HG02759 (cell line): ENCODE measurements around the gene ELK3.

Source experiments
- ATAC-seq: cut with Tn5 transposase; IDR thresholded peaks from one replicate; pipeline ENCODE4 v1.9.1; 2021; ENCODE audit warnings: mild to moderate bottlenecking, moderate library complexity; ENCODE audit not compliant: unreplicated experiment

Gene ELK3

DNA sequence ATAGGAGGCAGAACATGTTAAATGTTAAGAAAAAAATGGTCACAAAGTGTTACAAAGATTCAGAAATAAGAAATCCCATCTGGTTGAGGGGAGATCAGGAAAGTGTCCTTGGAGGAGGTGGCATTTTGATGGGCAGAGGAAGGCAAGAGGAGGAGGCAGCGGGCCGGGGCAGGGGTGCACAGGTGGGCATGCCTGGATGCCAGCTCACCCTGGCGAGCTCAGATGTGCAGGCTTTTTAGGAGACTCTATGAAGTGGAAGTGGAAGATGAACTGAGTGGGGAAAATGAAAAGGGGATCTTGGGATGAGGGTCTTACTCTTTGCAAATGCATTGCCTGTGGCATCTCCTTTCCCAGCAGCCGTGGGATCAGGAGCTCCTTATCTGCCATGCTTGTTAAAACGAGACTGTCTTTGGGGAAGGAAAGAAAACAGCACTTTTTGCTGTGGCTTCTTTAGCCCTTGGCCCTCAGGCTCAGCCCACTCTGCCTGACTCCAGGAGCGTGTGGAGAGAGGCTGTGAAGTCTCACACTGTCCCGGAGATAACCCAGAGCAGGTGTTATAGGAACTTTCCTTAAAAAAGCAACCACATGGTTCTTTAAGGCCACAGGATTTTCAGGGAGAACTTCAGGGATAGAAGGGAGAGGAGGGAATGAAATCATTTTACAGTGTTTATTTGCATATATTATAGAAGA, 62.6 kb downstream of the ELK3 start:
- no peak for ATAC-seq

DNA sequence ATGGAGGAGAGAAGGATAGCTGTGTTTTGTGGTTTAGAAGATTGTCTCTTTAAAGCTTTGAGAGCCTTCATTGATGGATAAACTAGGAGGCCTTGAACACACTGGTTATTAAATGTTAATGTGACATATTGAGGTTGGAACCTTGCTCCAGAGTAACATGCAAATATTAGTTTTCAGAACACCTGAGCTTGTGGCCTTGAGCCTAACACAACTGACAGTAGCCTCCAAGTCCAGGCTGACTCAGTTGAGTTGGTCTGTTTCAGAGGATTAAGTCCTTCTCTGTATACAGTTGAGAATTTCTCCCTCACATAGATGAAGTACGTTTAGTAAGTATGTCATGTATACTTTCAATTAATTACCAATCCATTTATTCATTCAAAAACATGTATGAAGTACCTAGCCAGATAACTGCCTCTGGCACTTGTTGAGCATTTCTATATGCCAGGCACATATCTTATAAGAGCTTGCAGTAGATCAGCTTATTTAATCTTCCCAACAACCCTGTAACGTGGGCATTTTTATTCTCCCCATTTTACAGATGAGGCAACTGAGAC, 63.5 kb downstream of the ELK3 start:
- no peak for ATAC-seq

DNA sequence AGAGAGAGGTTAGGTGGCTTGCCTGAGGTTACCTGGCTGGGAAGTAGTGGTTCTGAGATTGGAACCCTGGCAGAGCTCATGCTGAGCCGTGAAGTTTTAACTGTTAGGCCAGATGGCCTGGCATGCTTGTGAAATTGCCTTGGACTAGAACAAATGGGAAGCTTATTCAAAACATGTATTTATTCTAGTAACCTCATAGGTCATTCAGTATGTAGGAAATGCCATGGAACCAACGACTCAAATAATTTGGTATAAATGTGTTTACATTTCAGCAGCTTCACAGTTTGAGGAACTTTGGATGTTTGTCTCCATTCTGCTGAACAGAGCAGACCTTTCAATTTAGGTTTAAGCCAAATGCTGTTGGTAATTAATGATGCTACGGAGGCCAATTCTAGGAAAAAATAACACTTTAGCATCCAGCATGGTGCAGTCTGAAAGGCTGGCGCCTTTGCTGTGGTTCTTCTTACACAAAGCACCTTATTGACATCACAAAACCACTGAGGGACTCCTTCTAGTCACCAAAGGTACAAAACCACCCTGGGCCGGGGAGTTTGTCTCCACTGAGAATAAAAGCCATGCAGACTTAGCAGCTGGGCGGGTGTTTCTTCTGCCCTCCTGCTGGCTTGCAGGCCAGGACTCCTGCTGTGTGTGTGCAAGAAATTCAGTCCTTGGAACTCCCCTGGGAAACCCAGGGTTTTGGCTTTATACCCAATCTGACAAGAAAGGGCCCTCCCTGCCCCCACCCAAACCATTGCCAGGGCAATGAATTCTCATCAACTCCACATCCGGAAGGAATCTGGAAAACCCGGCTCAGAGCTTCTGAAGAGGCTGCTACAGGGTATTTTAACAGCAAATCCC, 64.2 kb downstream of the ELK3 start:
- ATAC-seq = no peak

DNA sequence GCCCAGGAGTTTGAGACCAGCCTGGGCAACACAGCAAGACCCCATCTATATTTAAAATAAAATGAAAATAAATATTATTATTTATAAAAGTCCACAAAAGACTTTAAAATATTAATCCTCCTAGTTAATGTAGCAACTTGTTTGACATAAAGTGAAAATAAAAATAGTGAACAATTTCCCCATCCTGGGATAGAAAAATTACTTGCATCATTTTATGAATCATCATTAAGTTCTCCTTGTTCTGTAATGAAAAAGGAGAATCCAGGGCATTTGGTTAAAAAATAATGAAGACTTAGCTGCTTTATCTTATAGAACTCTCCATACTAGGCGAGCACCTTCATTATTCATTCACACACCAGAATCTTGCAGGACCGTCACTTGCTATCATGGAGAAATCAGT, 66.1 kb downstream of the ELK3 start:
- ATAC-seq = no peak

DNA sequence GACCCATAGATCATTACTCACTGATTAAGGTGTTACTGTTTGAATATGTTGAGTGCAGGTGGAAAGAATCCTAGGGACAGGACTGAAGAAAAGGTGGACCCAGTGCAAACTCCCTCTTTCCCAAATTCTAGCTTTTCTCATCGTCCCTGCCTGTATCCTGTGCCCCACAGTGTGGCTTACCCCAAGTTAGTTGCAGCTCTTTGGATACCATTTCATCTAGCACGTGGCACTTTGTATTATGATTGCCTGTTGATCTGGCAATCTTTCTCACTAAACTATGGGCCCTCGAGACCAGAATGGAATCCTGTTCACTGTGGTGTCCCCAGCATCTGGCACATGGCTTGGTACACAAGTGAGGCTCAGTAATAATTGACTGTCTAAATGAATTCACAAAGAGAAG, 66.5 kb downstream of the ELK3 start:
- no peak for ATAC-seq

DNA sequence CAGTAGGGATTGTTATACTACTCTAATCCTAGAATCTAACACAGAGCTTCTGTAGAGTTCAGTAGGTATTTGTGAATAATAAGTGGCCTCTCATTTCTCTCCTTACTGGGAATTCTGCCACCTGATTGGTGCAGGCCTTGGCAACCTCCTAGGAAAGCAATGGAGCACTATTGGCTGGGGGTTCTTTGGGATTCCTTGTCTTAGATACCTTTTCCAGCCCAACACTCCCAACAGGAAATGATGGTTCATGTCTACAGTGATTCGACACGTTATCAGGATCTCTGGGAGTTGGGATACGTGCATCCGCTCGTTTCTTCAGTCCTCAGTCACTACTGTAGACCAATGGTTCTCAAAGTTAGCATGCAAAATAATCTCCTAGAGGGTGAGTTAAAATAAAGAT, 67.4 kb downstream of the ELK3 start:
- no peak for ATAC-seq

DNA sequence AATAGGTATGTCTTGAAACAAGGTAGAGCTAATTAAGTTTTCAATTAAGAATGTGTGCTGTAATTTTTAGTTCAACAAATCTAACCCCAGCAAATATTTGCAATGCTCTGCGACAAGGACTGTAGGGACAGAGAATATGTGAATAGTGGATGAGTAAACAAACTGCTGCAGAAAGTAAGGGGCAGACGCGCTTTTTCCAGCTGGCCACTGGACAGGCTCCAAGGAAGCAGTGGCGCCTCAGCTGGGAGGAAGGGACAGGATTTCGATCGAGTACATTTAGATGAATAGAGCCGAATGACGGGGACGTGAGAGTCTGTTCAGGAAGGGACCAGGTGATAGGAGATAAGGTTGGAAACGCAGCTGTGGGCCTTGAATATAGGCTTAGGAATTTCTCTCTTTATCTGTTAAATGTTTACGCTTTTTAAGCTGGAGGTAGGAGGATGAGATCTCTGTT, 69.3 kb downstream of the ELK3 start:
- ATAC-seq = no peak

DNA sequence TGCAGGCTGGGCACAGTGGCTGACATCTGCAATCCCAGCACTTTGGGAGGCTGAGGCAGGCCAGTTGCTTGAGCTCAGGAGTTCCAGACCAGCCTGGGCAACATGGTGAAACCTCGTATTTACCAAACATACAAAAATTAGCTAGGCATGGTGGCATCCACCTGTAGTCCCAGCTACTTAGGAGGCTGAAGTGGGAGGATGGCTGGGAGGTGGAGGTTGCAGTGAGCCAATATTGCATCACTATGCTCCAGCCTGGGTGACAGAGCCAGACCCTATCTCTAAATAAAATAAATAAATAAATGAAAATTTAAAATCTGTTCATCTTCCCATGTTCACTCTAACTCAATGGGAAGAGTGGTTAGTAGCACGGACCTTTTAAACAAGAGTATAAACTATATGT, 71.2 kb downstream of the ELK3 start:
- no peak for ATAC-seq

DNA sequence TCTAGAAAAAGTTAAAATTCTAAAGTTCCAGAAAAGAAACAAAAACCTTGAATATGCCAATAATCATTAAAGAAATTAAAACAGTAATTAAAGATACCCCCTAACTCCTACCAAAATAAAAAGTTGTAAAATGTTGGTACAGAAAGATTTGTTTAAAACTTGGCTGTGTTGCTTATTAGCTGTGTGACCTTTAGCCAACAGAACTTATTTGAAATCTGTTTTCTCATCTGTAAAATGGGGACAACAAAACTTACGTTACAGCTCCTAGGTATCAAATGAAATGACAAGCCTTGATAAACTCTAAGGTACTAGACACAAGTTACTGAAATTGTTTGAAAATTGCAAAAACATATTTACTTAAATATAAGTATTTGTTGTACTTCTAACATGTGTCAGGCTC, 71.7 kb downstream of the ELK3 start:
- ATAC-seq = no peak

DNA sequence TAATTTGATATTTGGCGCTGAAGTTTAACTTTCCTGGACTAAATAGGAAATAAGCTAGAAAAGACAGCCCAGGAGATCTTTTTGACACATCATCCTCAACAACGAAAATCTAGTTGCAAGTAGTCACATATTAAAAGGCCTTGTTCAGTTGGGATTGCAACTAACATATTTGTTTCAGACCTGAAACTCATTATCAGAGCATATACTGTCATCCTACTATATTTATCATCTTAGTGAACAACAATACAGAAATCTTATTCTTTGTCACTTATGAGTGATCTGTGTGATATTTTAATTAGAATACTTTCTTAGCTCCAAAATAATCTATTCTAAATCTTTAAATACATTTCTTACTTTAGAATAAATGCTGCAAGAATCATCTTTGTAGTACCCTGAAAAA, 72.1 kb downstream of the ELK3 start:
- ATAC-seq = no peak

DNA sequence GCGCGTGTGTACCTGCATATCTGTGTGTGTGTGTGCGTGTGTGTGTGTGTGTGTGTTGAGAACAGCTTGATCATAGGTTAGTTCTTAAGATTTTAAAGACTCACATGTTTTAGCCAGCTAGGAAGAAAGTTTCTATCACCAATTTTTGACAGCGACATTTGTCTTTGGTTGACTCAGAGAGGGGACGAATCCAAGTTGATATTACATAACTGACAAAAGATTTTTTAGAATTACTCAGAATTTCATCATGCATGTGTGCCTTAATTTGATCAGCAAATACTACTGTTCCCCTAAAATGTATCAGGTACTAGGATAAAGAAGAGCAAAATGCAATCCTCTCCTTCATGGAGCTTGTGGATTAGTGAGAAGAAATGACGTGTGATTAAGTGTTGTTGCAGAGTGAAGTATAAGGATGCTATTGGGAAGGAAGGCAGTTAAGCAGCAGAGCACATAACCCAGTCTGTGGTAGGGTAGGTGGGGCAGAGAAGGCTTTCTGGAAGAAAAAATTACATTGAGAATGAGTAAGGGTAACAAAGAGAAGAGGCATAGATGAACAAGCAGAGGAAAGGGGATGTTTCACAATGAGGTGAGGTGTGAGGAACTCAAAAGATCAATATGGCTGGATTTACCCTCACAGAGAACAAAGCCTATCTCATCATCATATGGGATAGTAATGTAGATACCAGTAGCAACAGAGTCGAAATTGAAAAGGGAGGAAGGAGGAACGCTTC, 77.5 kb downstream of the ELK3 start:
- ATAC-seq = no peak

DNA sequence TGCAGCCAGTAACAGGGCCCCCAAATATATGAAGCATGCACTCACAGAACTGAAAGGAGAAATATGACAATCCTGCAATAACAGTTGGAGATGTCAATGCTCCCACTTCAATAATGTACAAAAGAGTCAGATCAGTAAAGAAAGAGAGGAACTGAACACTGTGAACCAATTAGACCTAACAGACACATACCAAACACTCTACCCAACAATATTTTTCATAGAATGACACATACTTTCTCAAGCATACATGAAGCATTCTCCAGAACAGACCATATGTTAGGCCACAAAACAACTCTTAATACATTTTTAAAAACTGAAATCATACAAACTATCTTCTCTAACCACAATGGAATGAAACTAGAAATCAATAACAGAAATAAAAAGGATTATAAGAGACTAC, 80.2 kb downstream of the ELK3 start:
- no peak for ATAC-seq

DNA sequence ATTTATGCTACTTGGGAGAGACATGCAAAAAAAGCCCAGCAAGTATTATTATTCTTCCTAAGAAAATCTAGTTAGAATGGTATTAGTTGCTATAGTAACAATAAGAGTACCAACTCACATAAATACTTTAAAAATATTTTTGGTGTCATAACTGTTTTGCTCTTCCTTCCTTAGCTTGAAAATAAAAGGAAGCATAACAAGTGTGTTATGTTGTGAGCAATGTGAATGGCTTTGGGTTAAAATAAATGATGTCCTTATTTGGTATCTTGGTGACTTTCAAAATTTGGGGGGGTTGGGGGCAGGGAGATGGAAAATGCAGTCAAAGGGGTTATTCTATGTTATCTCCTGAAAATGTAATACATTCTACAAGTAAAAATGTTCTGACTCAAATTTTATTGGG, 91.0 kb downstream of the ELK3 start:
- no peak for ATAC-seq

DNA sequence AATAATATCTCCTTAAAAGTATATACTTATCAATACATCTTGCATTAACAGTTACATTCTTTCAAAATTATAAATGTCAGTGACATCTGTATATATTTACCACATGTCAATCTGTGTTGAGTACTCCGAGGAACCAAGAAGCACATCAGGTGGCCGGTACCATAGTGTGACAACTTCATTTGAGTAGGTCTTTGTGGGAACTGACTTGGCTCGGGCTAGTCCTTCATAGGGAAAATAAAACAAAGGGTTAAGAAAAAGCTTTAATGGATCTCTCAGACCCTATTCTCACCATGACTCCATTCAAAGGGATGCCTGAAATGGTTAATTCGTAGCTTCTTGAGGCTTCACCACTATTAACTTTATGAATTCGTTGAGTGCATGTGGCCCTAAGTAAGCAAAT, 94.9 kb downstream of the ELK3 start:
- no peak for ATAC-seq

DNA sequence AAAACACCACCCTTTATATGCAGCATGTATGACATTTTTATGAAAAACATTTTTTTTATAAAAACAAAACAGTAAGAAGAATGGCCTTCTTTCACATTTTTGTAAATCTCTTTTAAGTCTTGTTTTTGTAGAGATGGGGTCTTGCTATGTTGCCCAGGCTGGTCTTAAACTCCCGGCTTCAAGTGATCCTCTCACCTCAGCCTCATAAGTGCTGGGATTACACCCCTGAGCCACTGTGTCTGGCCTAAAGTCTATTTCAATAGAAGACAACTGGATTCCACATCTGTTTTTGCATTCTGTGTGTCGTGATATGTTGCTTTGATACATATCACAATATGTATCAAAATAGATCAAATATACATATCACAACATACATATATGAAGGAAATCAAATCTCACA, 98.9 kb downstream of the ELK3 start:
- ATAC-seq = no peak

DNA sequence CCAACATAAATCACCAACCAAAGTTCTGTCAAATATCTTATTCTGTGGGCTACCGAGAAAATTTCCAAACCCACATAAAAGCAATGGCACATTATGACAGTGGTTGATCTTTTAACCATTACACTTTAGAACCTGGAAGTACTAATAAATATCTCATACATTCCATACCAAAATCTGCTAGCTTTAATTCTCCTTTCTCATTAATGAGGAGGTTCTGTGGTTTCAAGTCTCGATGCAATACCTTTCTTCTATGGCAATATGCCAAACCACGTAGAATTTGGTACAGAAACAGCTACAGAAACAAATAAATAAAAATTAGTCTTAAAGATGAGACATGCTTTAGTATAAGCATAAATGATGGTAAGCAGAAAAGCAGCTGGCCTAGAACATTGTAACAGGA, 100.7 kb downstream of the ELK3 start:
- ATAC-seq = no peak

DNA sequence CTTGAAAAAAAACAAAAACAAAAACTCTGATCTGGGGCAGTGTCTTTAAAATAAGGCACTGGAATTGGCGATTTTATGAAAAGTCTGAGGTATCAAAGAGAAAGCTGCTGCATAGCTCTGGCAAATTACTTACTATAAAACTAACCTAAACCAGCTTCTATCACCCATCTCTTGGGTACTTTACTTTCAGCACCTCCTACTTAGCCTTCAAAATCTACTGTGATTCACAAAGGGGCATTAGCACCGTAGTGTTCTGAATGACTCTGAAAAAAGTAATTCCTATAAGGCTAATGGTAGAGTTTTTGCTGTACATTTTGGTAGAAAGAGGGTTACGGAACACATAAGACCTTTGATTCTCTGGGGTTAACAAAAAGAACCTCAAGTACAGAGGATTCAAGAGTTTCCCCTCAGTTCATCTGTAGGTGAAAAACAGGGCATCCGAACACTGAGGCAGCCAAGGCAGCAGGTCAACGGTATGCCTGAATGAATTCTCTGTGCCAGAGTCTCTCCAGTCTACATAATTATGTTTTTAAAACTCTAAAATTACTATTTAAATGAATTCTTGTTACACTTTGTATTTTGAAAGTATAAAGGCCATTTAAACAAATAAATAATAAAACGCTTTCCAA, 101.5 kb downstream of the ELK3 start:
- ATAC-seq = no peak

DNA sequence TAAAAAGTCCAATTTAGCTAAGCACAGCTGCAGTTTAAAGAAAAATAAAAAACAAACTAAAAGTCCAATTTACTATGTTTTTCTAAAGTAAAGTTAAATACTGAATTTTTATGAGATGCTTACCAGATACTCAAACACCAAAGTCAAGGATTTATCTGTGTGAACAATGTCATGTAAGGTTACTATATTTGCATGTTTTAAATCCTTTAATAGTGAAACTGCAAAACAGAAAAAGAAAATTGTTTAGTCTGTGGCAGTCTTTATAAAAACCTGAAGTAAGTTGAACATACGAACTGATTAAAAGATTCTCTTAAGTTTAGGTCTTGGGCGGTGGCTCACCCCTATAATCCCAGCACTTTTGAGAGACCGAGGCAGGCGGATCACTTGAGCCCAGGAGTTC, 103.3 kb downstream of the ELK3 start:
- ATAC-seq = no peak

DNA sequence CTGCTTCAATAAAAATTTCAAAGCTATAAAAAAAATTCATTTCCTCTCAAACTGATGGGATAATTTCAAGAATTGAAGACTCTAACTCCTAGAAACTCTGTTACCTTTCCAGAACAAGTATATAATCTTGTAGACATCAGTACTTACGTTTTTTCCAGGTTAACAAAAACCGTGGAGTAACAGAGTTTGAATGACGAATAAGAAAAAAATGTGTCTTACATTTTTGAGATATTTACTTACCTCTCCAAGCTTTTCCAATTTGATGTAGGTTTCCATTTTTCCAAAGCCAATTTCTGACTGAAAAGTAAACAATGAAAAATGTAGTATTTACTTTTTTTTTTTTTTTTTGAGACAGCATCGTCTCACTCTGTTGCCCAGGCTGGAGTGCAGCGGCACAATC, 105.9 kb downstream of the ELK3 start:
- ATAC-seq = no peak

DNA sequence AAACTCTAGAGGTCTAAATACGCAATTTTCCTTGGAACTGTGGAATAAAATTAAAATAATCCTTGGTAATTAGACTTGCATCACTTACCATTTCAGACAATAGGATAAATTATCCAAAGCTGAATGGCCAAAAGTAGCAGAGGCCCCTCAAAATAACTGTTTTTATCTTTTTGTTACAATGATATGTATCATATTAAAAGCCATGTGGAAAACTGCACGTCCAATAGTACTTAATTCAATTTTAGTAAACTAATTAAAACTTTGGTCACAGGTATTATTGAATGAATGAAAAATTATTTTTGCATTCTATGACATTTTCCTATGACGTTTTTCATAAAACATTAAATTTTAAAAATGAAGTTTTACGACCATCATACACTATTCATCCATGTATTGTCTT, 107.6 kb downstream of the ELK3 start:
- ATAC-seq = no peak

DNA sequence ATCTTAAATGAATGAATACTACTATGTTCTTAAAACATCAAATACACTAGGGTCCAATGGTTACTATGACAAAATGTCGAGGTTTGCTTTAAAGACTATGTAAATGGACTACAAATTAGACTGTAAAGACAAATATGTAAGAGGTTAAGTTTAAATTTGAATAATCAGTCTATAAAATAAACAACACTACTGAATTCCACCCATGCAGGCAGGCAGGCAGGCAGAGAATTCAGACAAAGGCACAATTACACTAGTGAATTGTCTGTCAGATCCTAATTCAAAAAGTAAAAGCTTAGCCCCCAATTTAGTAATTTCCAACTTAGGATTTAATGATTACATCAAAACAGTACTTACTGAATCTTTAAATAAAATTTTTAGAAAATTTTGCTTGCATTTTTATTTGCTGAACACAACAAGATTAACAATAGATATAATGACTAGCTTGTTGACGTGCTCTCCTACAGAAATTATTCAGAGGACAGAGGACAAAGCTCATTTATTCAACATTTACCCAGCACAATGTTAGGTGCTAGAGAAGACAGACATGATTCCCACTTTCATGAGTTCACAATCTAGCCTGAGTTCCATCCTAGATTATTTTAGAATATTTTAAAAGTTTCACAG, 108.6 kb downstream of the ELK3 start:
- ATAC-seq = no peak
